Esophagus (tissue), 2 donors: Measurements from ENCODE around the gene TMC2. TPM values are rescaled to one million over a fixed set of nuclear protein-coding genes. Genes with fewer than 3 reads are reported as not detected.

ENCODE experiments used
- H3K27ac ChIP-seq, 2 donors: one replicate each; pipeline ENCODE4 v1.5.1; 2013; ENCODE audit warnings: low read depth in 2 of 2, mild to moderate bottlenecking in 2 of 2, inconsistent platforms in 1 of 2, low read length in 1 of 2, moderate library complexity in 1 of 2
- H3K27me3 ChIP-seq, 2 donors: one replicate each; pipeline ENCODE4 v1.6.1; 2013; ENCODE audit warnings: low read length in 2 of 2, control low read depth in 1 of 2, mild to moderate bottlenecking in 1 of 2; ENCODE audit not compliant: insufficient read depth in 2 of 2, control insufficient read depth in 1 of 2
- H3K36me3 ChIP-seq, 2 donors: one replicate each; pipeline ENCODE4 v1.6.1; 2013; ENCODE audit warnings: low read length in 1 of 2; ENCODE audit not compliant: control insufficient read depth in 2 of 2, insufficient read depth in 2 of 2
- H3K4me1 ChIP-seq, 2 donors: one replicate each; pipeline ENCODE4 v1.6.1; 2013; ENCODE audit warnings: low read length in 1 of 2; ENCODE audit not compliant: control insufficient read depth in 2 of 2, insufficient read depth in 2 of 2
- H3K4me3 ChIP-seq, 2 donors: one replicate each; pipeline ENCODE4 v1.5.1; 2013; ENCODE audit warnings: low read length in 2 of 2, mild to moderate bottlenecking in 2 of 2, low read depth in 1 of 2, moderate library complexity in 1 of 2
- H3K9me3 ChIP-seq, 2 donors: one replicate each; pipeline ENCODE4 v1.6.1; 2013; ENCODE audit warnings: mild to moderate bottlenecking in 2 of 2, low read depth in 1 of 2, low read length in 1 of 2, moderate library complexity in 1 of 2; ENCODE audit not compliant: control insufficient read depth in 2 of 2, insufficient read depth in 1 of 2
- WGBS, 2 donors: extraction: QIAGEN DNeasy Blood & Tissue Kit; methylation state at CpG; one replicate each; pipeline ENCODE4 v1.1.7; 2013; 5-methylcytosine and 5-hydroxymethylcytosine counted together
- polyA plus RNA-seq, 2 donors: library from polyadenylated mRNA; stranded (reverse); fragments of 200-250 nt; gene quantifications; one replicate each; pipeline ENCODE4 v1.2.3, GENCODE V29; 2013
- donor health status: healthy with polysubstance abuse.
- donor health status: Bipolar disorder and iron deficiency.

Gene TMC2
- polyA plus RNA-seq, 2 donors = not detected

- peaks cover 0 to 2% of the 10 kb centered on the region in 2 donors for H3K27me3 ChIP-seq
- H3K9me3 ChIP-seq = no peaks in the 10 kb centered on the region
- WGBS, 2 donors = 51 to 58% methylated on average over 8 of the region's 8 CpGs
Measured at GRCh38 chr20:2538931-2539720, 2.8 kb downstream of the TMC2 start.

GRCh38 chr20:2541940-2542339, 5.6 kb downstream of the TMC2 start:
- no peak overlapping the region for H3K4me3 ChIP-seq
- H3K27me3 ChIP-seq = peaks cover 0 to 2% of the 10 kb centered on the region in 2 donors
- no peaks in the 10 kb centered on the region for H3K36me3 ChIP-seq
- no peak overlapping the region for H3K27ac ChIP-seq
- no peaks in the 10 kb centered on the region for H3K9me3 ChIP-seq
- no peaks in the 10 kb centered on the region for H3K4me1 ChIP-seq
- WGBS, 2 donors = 78% methylated on average over 2 of the region's 2 CpGs

More at GRCh38 chr20:2538931-2539720, 2.8 kb downstream of the TMC2 start:
- Histone ChIP-seq H3K4me1 (peaks cover 0 to 4% of the 10 kb centered on the region in 2 donors), H3K27ac (no peak overlapping the region), H3K4me3 (no peak overlapping the region), H3K36me3 (no peaks in the 10 kb centered on the region)

GRCh38 chr20:2542361-2542760, 6.0 kb downstream of the TMC2 start:
- WGBS, 2 donors = 89 to 90% methylated on average over 4 of the region's 4 CpGs
- Histone ChIP-seq H3K4me1 (no peaks in the 10 kb centered on the region), H3K9me3 (no peaks in the 10 kb centered on the region), H3K27ac (no peak overlapping the region), H3K27me3 (peaks cover 0 to 2% of the 10 kb centered on the region in 2 donors), H3K4me3 (no peak overlapping the region), H3K36me3 (no peaks in the 10 kb centered on the region)

GRCh38 chr20:2544211-2544610, 7.8 kb downstream of the TMC2 start:
- no peaks in the 10 kb centered on the region for H3K9me3 ChIP-seq
- H3K4me3 ChIP-seq = no peak overlapping the region
- no peak overlapping the region for H3K27ac ChIP-seq
- WGBS, 2 donors = 51 to 72% methylated on average over 1 of the region's 1 CpG
- no peaks in the 10 kb centered on the region for H3K4me1 ChIP-seq
- peaks cover 0 to 2% of the 10 kb centered on the region in 2 donors for H3K27me3 ChIP-seq
- no peaks in the 10 kb centered on the region for H3K36me3 ChIP-seq

GRCh38 chr20:2545594-2545993, 9.2 kb downstream of the TMC2 start:
- Histone ChIP-seq H3K36me3 (no peaks in the 10 kb centered on the region), H3K27ac (no peak overlapping the region), H3K9me3 (no peaks in the 10 kb centered on the region), H3K27me3 (peaks cover 0 to 2% of the 10 kb centered on the region in 2 donors), H3K4me1 (no peaks in the 10 kb centered on the region), H3K4me3 (no peak overlapping the region)
- 75 to 86% methylated on average over 2 of the region's 2 CpGs for WGBS, 2 donors

GRCh38 chr20:2557873-2558580, 21.7 kb downstream of the TMC2 start:
- Histone ChIP-seq H3K9me3 (no peaks in the 10 kb centered on the region), H3K27ac (no peak overlapping the region), H3K27me3 (peaks cover 0 to 19% of the 10 kb centered on the region in 2 donors), H3K4me1 (peaks cover 2 to 4% of the 10 kb centered on the region in 2 donors), H3K36me3 (no peaks in the 10 kb centered on the region), H3K4me3 (no peak overlapping the region)
- 32 to 33% methylated on average over 22 of the region's 22 CpGs for WGBS, 2 donors

- 4 to 6% methylated on average over 38 to 54 of the region's 54 CpGs for WGBS, 2 donors
- peaks cover 0 to 19% of the 10 kb centered on the region in 2 donors for H3K27me3 ChIP-seq
- H3K27ac ChIP-seq = no peak overlapping the region
- no peaks in the 10 kb centered on the region for H3K36me3 ChIP-seq
- peak overlapping the region; percentile 24 to 26 for H3K4me3 ChIP-seq
- peaks cover 2 to 4% of the 10 kb centered on the region in 2 donors for H3K4me1 ChIP-seq
- H3K9me3 ChIP-seq = no peaks in the 10 kb centered on the region
Measured at GRCh38 chr20:2558581-2559278, 22.4 kb downstream of the TMC2 start.

- H3K27ac ChIP-seq = no peak overlapping the region
- no peaks in the 10 kb centered on the region for H3K9me3 ChIP-seq
- no peaks in the 10 kb centered on the region for H3K36me3 ChIP-seq
- 41 to 48% methylated on average over 3 of the region's 3 CpGs for WGBS, 2 donors
- H3K27me3 ChIP-seq = peaks cover 0 to 19% of the 10 kb centered on the region in 2 donors
- peaks cover 2 to 4% of the 10 kb centered on the region in 2 donors for H3K4me1 ChIP-seq
- peak overlapping the region in 1 of 2 donors; percentile 26 for H3K4me3 ChIP-seq
Measured at GRCh38 chr20:2559279-2559626, 22.9 kb downstream of the TMC2 start.

GRCh38 chr20:2559651-2560050, 23.3 kb downstream of the TMC2 start:
- H3K27ac ChIP-seq = no peak overlapping the region
- WGBS, 2 donors = 61 to 65% methylated on average over 5 of the region's 5 CpGs
- peaks cover 0 to 19% of the 10 kb centered on the region in 2 donors for H3K27me3 ChIP-seq
- no peaks in the 10 kb centered on the region for H3K36me3 ChIP-seq
- no peak overlapping the region for H3K4me3 ChIP-seq
- peaks cover 2 to 4% of the 10 kb centered on the region in 2 donors for H3K4me1 ChIP-seq
- no peaks in the 10 kb centered on the region for H3K9me3 ChIP-seq
